ENCODE measurements around the gene CSH1. TPM values are rescaled to one million over a fixed set of nuclear protein-coding genes. Genes with fewer than 3 reads are reported as not detected.

The CSH1 gene
- total RNA-seq, 2 donors from 2014 or later, result not detected

DNA sequence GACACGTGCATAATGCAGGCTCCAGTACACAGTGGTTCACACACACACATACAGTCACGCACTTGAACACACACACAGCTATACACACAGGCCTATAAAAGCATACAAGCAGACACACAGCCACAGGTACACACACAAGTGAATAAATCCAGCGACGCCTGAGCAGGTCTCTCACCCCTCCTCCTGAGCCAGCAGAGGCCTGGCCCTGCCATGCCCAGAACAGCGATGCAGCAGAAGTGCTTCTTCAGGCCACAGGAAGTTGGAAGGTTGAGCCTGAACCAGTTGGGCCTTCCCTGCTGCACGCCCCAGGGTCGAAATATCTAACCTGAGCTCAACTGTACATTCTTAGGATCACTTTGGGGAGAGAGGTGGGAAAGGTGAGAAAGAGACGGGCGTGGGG lies 43.0 kb upstream of the CSH1 start:
- 81 to 88% methylated on average over 8 of the region's 9 CpGs for WGBS, 2 donors
- Histone ChIP-seq H3K9me3 (no peaks in the 10 kb centered on the region), H3K4me3 (no peak overlapping the region), H3K4me1 (no peaks in the 10 kb centered on the region), H3K27ac (no peak overlapping the region), H3K36me3 (replicated peaks in 1 of 2; ENCODE audit: insufficient read depth in 1 of 2, low read depth in 2 of 2) (no peaks in the 10 kb centered on the region), H3K27me3 (no peaks in the 10 kb centered on the region)
- TF ChIP-seq POLR2A (IDR thresholded peaks at IDR 0.05) (no peak), CTCF (IDR thresholded peaks at IDR 0.05) (no peak)
- intact Hi-C loops (cut with DNase I), result no loop called here
- DNase-seq, result no peak
- ATAC-seq, result no peak

- no peaks in the 10 kb centered on the region for H3K36me3 ChIP-seq (replicated peaks in 1 of 2; ENCODE audit: insufficient read depth in 1 of 2, low read depth in 2 of 2)
- TF ChIP-seq POLR2A (IDR thresholded peaks at IDR 0.05), result no peak
- TF ChIP-seq CTCF (IDR thresholded peaks at IDR 0.05), result no peak
- no peaks in the 10 kb centered on the region for H3K27me3 ChIP-seq
- H3K9me3 ChIP-seq, result no peaks in the 10 kb centered on the region
- H3K4me3 ChIP-seq, result no peak overlapping the region
- ATAC-seq (no peak), DNase-seq (no peak)
- intact Hi-C loops (cut with DNase I), result no loop called here
- no peak overlapping the region for H3K27ac ChIP-seq
- H3K4me1 ChIP-seq, result no peaks in the 10 kb centered on the region
- WGBS, 2 donors, result 78 to 92% methylated on average over 4 of the region's 4 CpGs
These were observed 41.5 kb upstream of the CSH1 start for GRCh38 chr17:63937920-63938319.

- DNase-seq (no peak), ATAC-seq (no peak)
- H3K36me3 ChIP-seq (replicated peaks in 1 of 2; ENCODE audit: insufficient read depth in 1 of 2, low read depth in 2 of 2), result no peaks in the 10 kb centered on the region
- TF ChIP-seq CTCF (IDR thresholded peaks at IDR 0.05), result no peak
- no peak for TF ChIP-seq POLR2A (IDR thresholded peaks at IDR 0.05)
- WGBS, 2 donors, result 77 to 88% methylated on average over 6 of the region's 6 CpGs
- intact Hi-C loops (cut with DNase I), result no loop called here
- no peaks in the 10 kb centered on the region for H3K4me1 ChIP-seq
- no peaks in the 10 kb centered on the region for H3K27me3 ChIP-seq
- H3K9me3 ChIP-seq, result no peaks in the 10 kb centered on the region
- H3K4me3 ChIP-seq, result no peak overlapping the region
- H3K27ac ChIP-seq, result no peak overlapping the region
These were observed 40.9 kb upstream of the CSH1 start for GRCh38 chr17:63937319-63937718.

- Histone ChIP-seq H3K27ac (no peak overlapping the region), H3K9me3 (no peaks in the 10 kb centered on the region), H3K27me3 (no peaks in the 10 kb centered on the region), H3K4me3 (no peak overlapping the region), H3K4me1 (no peaks in the 10 kb centered on the region), H3K36me3 (replicated peaks in 1 of 2; ENCODE audit: insufficient read depth in 1 of 2, low read depth in 2 of 2) (no peaks in the 10 kb centered on the region)
- DNase-seq (no peak), ATAC-seq (no peak)
- no peak for TF ChIP-seq CTCF (IDR thresholded peaks at IDR 0.05)
- no peak for TF ChIP-seq POLR2A (IDR thresholded peaks at IDR 0.05)
- intact Hi-C loops (cut with DNase I), result no loop called here
- 80 to 81% methylated on average over 18 to 21 of the region's 21 CpGs for WGBS, 2 donors
These were observed 38.1 kb upstream of the CSH1 start for GRCh38 chr17:63934183-63935112.

GRCh38 chr17:63933598-63933997 lies 37.2 kb upstream of the CSH1 start:
- intact Hi-C loops (cut with DNase I), result no loop called here
- no peak for DNase-seq

More at GRCh38 chr17:63933598-63933997, 37.2 kb upstream of the CSH1 start:
- no peaks in the 10 kb centered on the region for H3K27me3 ChIP-seq
- H3K27ac ChIP-seq, result no peak overlapping the region
- no peak for ATAC-seq
- TF ChIP-seq POLR2A (IDR thresholded peaks at IDR 0.05), result no peak
- no peak for TF ChIP-seq CTCF (IDR thresholded peaks at IDR 0.05)
- H3K4me3 ChIP-seq, result no peak overlapping the region
- H3K36me3 ChIP-seq (replicated peaks in 1 of 2; ENCODE audit: insufficient read depth in 1 of 2, low read depth in 2 of 2), result no peaks in the 10 kb centered on the region
- WGBS, 2 donors, result 76 to 78% methylated on average over 8 of the region's 8 CpGs
- H3K4me1 ChIP-seq, result no peaks in the 10 kb centered on the region
- no peaks in the 10 kb centered on the region for H3K9me3 ChIP-seq

All from body of pancreas (tissue), 4 donors.